Endothelial cell of umbilical vein (primary cell): Measurements from ENCODE around the gene MEGF11. TPM values are rescaled to one million over a fixed set of nuclear protein-coding genes. Genes with fewer than 3 reads are reported as not detected.

Source experiments
- BruUV-seq: library from RNA; stranded (reverse); fragments of 400-500 nt; replicated peaks from 2 replicates; lab custom pipeline; 2021; lab: Mats Ljungman, UMichigan
- CTCF ChIA-PET: fragments of 300-600, 350-600 bp; sonication (Branson Sonifier 250); formaldehyde crosslinking; loops from one replicate; lab custom pipeline; 2021; ENCODE audit warnings: antibody characterized with exemption, inconsistent platforms; lab: Charles Lee
- POLR2A ChIA-PET: fragments of 300-600, 350-600 bp; sonication (Branson Sonifier 250); formaldehyde crosslinking; loops from one replicate; lab custom pipeline; 2021; ENCODE audit warnings: antibody characterized with exemption, inconsistent platforms; lab: Charles Lee
- DNase-seq: peaks from one replicate; pipeline ENCODE4 v3.0.0-alpha.2; 2011; ENCODE audit warnings: low read depth, low spot score
- FAIRE-seq: peaks from 2 replicates; lab custom pipeline; 2011; peaks lifted over from hg19 to GRCh38; lab: Jason Lieb, UNC
- H2AFZ ChIP-seq: 2 replicates; pipeline ENCODE4 v1.6.0; 2012; ENCODE audit warnings: low read depth, low read length, control low read depth, inconsistent platforms
- H3K27ac ChIP-seq: 2 replicates; pipeline ENCODE4 v1.5.1; 2011; ENCODE audit warnings: low read depth, mild to moderate bottlenecking, control low read depth, low read length, moderate library complexity; ENCODE audit not compliant: insufficient read depth
- H3K27me3 ChIP-seq, 2 experiments: 2 replicates each; pipeline versions ENCODE4 v1.6.0 to v1.6.1; 2011; ENCODE audit warnings: low read length in 2 of 2, mixed read lengths in 1 of 2; ENCODE audit not compliant: control insufficient read depth in 2 of 2, insufficient read depth in 2 of 2
- H3K36me3 ChIP-seq, 2 experiments: 2 replicates in 1 of 2; 3 replicates in 1 of 2; pipeline ENCODE4 v1.5.1; 2011; ENCODE audit warnings: low read length in 2 of 2, mild to moderate bottlenecking in 1 of 2, moderate library complexity in 1 of 2; ENCODE audit not compliant: control insufficient read depth in 2 of 2, insufficient read depth in 2 of 2; ENCODE audit errors: extremely low read depth in 1 of 2
- H3K4me1 ChIP-seq: 3 replicates; pipeline ENCODE4 v1.5.1; 2011; ENCODE audit warnings: mild to moderate bottlenecking, low read length; ENCODE audit not compliant: control insufficient read depth, insufficient read depth; ENCODE audit errors: extremely low read depth
- H3K4me2 ChIP-seq: 2 replicates; pipeline ENCODE4 v1.6.1; 2011; ENCODE audit warnings: low read length, control low read depth, mixed read lengths; ENCODE audit not compliant: insufficient read depth
- H3K4me3 ChIP-seq, 3 experiments: fragments of 200-600 bp in 1 of 3; sonication (generic), shearing (Covaris generic) in 1 of 3; replicated peaks in 1 of 3; 2 replicates each; pipeline ENCODE4 v1.5.1; 2011 to 2016; ENCODE audit warnings: control low read depth in 3 of 3, low read length in 3 of 3, mild to moderate bottlenecking in 2 of 3, inconsistent platforms in 1 of 3, low read depth in 1 of 3, moderate library complexity in 1 of 3; ENCODE audit not compliant: insufficient read depth in 1 of 3
- H3K79me2 ChIP-seq: 2 replicates; pipeline ENCODE4 v1.6.0; 2012; ENCODE audit warnings: low read length, inconsistent platforms; ENCODE audit not compliant: control insufficient read depth, insufficient read depth
- H3K9ac ChIP-seq: replicated peaks from 2 replicates; pipeline ENCODE3; 2011; ENCODE audit warnings: low read length, control low read depth; ENCODE audit not compliant: insufficient read depth; ENCODE audit errors: extremely low read depth
- H3K9me1 ChIP-seq: replicated peaks from 3 replicates; pipeline ENCODE4 v1.6.0; 2011; ENCODE audit warnings: mild to moderate bottlenecking, low read length; ENCODE audit not compliant: control insufficient read depth, insufficient read depth; ENCODE audit errors: extremely low read depth
- H3K9me3 ChIP-seq: replicated peaks from 2 replicates; pipeline ENCODE4 v1.5.1; 2012; ENCODE audit warnings: low read length, inconsistent platforms; ENCODE audit not compliant: control insufficient read depth, insufficient read depth
- H4K20me1 ChIP-seq: replicated peaks from 2 replicates; pipeline ENCODE3; 2011; ENCODE audit warnings: mild to moderate bottlenecking, low read length; ENCODE audit not compliant: control insufficient read depth, insufficient read depth; ENCODE audit errors: extremely low read depth
- EZH2 ChIP-seq: IDR thresholded peaks from 2 replicates; pipeline ENCODE4 v1.6.1; 2012; ENCODE audit warnings: borderline replicate concordance, low read depth, mild to moderate bottlenecking, moderate library complexity, low read length, inconsistent platforms; ENCODE audit not compliant: severe bottlenecking
- FOS ChIP-seq: IDR thresholded peaks from 2 replicates; pipeline ENCODE4 v1.6.1; 2011; ENCODE audit warnings: mild to moderate bottlenecking, low read length, moderate library complexity, borderline replicate concordance; ENCODE audit not compliant: insufficient read depth
- GATA2 ChIP-seq: IDR thresholded peaks from 2 replicates; pipeline ENCODE4 v1.7.0; 2011; ENCODE audit warnings: low read depth, mild to moderate bottlenecking, moderate library complexity, mixed read lengths, low read length; ENCODE audit not compliant: insufficient read length, insufficient read depth
- JUN ChIP-seq: IDR thresholded peaks from 2 replicates; pipeline ENCODE4 v1.6.1; 2011; ENCODE audit warnings: borderline replicate concordance, low read depth; ENCODE audit not compliant: insufficient read length, insufficient read depth
- MAX ChIP-seq: IDR thresholded peaks from 2 replicates; pipeline ENCODE4 v1.6.1; 2011; ENCODE audit not compliant: insufficient read depth, insufficient read length
- MYC ChIP-seq: IDR thresholded peaks from one replicate; pipeline ENCODE4 v1.6.1; 2011; ENCODE audit warnings: mild to moderate bottlenecking, low read depth, low read length
- POLR2A ChIP-seq: IDR thresholded peaks from 2 replicates; pipeline ENCODE4 v1.6.1; 2012; ENCODE audit warnings: low read depth, mild to moderate bottlenecking, control low read depth, low read length
- POLR2AphosphoS5 ChIP-seq: IDR thresholded peaks from 2 replicates; pipeline ENCODE4 v1.6.1; 2012; ENCODE audit warnings: low read depth, mild to moderate bottlenecking, control low read depth, low read length, moderate library complexity; ENCODE audit not compliant: insufficient read depth
- dilution Hi-C: fragments of 300-500 bp; cut with MboI; formaldehyde crosslinking; loops from one replicate; pipeline ENCODE4 v1.15.0; 2019; ENCODE audit warnings: low sequenced_read_pairs; ENCODE audit not compliant: extremely low pct_ligation_motif_present
- intact Hi-C: fragments of 100-400 bp; cut with micrococcal nuclease; formaldehyde crosslinking; loops from one replicate; pipeline ENCODE4 v1.10.0; 2022
- polyA plus RNA-seq, 4 experiments: library from polyadenylated mRNA; depleted of rRNA in 3 of 4; stranded (reverse) in 3 of 4; unstranded in 1 of 4; fragments of >200 nt; gene quantifications; 2 replicates each; pipeline versions ENCODE4 v1.2.1 to v1.2.3, GENCODE V29; 2011 to 2012; ENCODE audit warnings: missing spikeins in 1 of 4
- total RNA-seq: library from RNA; stranded (reverse); gene quantifications from 2 replicates; pipeline ENCODE4 v1.2.3, GENCODE V29; 2021
- TF ChIP-seq, protein P1 (sequence below), 2 donors: IDR thresholded peaks; 1 replicate in 1 of 2; 2 replicates in 1 of 2; pipeline ENCODE4 v1.5.1; 2011; ENCODE audit warnings: low read length in 2 of 2, mild to moderate bottlenecking in 2 of 2, moderate library complexity in 2 of 2, control low read depth in 1 of 2, inconsistent platforms in 1 of 2, low read depth in 1 of 2; ENCODE audit not compliant: insufficient read depth in 1 of 2; ENCODE audit errors: extremely low read depth in 1 of 2

Gene MEGF11
- total and polyA plus RNA-seq, 2 donors (not counting 3 experiments of a cell fraction or from before 2014, with no cell fraction given) = not detected

DNA sequence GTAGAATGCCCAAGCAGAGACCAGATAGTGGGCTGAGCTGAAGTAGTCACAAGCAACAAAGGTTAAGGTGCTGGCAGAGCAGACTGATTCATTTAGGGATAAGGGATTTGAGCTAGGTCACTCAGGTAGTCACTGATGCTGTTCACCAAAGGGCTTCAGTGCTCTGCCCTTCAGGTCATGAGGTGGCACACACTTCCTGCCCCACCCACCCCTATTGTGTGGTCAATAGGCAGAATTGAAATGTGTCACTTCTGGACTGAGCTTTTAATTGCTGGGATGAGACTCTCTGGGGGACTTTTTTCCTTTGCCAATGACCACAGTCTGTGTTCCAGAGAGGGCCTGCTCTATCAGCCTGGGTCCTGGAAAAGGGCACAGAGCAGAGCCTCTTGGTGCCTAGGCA is 37.0 kb upstream of the MEGF11 start:
- no peaks in the 10 kb centered on the region for H3K36me3 ChIP-seq
- no peaks in the 10 kb centered on the region for H3K27me3 ChIP-seq
- no peaks in the 10 kb centered on the region for H4K20me1 ChIP-seq
- BruUV-seq = no TSS peak
- FAIRE-seq (no peak), DNase-seq (no peak)
- H3K27ac ChIP-seq = no peak overlapping the region
- peaks cover 25% of the 10 kb centered on the region for H3K4me1 ChIP-seq
- H3K9ac ChIP-seq = no peak overlapping the region
- H3K4me3 ChIP-seq = no peak overlapping the region
- CTCF ChIA-PET = no interaction called here
- H3K79me2 ChIP-seq = peaks cover 5% of the 10 kb centered on the region
- no peak overlapping the region for H2AFZ ChIP-seq
- no peaks in the 10 kb centered on the region for H3K9me3 ChIP-seq
- no peak overlapping the region for H3K4me2 ChIP-seq
- POLR2A ChIA-PET = no interaction called here
- H3K9me1 ChIP-seq = no peaks in the 10 kb centered on the region
- intact Hi-C loops (no loop called here), dilution Hi-C loops (no loop called here)
- TF ChIP-seq JUN = no peak
- no peak for TF ChIP-seq MAX
- TF ChIP-seq POLR2AphosphoS5 = no peak
- no peak for TF ChIP-seq MYC
- no peak for TF ChIP-seq EZH2
- TF ChIP-seq FOS = no peak
- no peak for TF ChIP-seq GATA2
- no peak for TF ChIP-seq POLR2A
- TF ChIP-seq, protein P1, sequence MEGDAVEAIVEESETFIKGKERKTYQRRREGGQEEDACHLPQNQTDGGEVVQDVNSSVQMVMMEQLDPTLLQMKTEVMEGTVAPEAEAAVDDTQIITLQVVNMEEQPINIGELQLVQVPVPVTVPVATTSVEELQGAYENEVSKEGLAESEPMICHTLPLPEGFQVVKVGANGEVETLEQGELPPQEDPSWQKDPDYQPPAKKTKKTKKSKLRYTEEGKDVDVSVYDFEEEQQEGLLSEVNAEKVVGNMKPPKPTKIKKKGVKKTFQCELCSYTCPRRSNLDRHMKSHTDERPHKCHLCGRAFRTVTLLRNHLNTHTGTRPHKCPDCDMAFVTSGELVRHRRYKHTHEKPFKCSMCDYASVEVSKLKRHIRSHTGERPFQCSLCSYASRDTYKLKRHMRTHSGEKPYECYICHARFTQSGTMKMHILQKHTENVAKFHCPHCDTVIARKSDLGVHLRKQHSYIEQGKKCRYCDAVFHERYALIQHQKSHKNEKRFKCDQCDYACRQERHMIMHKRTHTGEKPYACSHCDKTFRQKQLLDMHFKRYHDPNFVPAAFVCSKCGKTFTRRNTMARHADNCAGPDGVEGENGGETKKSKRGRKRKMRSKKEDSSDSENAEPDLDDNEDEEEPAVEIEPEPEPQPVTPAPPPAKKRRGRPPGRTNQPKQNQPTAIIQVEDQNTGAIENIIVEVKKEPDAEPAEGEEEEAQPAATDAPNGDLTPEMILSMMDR (IDR thresholded peaks at IDR 0.05; ENCODE audit: extremely low read depth in 1 of 2, insufficient read depth in 1 of 2, low read depth in 1 of 2, low read length in 2 of 2) = no peak
